HG03457 (cell line): ENCODE measurements around the gene FKBP8.

Experiments
- ATAC-seq: cut with Tn5 transposase; IDR thresholded peaks from one replicate; pipeline ENCODE4 v1.9.1; 2021; ENCODE audit warnings: moderate number of reproducible peaks; ENCODE audit not compliant: unreplicated experiment

The FKBP8 gene

DNA sequence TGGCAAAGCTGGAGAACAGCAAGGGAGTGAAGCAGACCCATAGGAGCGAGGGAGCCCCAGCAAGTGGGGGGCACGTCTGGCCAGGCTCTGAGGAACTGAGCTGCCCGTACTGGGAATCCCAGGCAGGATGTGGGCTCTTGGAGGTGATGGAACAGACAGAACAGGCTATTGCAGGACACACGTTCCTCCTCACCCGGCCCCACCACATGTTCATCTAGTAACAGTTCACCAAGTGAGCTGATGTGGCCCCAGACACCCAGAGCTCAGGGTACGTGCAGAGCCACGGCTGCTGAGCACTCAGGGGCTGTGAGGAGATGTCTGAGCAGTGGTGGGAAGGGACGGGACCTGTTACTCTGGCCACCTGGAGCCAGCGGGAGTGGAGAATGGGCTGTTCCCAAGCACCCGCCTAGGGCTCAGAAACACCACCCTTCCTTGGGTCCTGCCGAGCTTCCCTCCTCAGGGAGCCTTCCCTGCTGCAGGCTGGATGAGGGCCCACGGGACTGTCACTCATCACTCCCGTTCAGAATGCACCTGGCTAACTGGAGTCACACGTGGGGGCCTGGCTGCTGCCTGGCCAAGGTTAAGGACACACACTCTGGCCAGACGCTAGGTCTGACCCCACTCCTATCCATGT lies 39.9 kb downstream of the FKBP8 start:
- no peak for ATAC-seq

DNA sequence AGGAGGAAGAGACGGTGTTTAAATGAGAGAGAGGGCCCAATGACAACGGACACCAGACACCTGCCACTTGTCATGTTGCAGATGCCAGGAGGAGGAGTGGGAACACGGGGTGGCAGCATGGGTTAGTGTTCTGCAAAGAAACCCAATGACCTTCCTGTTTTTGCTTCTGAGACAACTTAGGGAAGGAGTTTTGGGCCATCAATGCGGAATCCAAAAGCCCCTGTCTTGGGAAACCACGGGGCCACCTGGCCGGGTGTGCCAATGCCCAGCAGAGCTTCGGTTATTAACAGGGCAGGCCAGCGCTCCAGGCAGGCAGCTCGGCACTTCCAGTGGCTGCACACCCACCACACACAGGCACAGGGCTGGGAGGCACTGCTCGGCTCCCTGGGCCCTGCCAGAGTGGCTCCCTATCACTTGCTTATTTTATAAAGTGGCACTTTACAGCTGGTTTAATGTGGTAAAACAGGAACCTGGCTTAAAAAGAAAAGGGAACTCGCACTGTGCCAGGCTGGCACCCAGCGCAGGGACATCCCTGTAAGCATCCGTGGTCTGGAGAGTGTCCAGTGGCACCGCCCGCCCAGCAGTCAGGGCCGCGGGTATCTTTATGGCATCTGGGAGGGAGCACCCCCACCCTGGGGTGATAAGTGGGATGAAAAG lies 40.6 kb downstream of the FKBP8 start:
- ATAC-seq, result no peak

DNA sequence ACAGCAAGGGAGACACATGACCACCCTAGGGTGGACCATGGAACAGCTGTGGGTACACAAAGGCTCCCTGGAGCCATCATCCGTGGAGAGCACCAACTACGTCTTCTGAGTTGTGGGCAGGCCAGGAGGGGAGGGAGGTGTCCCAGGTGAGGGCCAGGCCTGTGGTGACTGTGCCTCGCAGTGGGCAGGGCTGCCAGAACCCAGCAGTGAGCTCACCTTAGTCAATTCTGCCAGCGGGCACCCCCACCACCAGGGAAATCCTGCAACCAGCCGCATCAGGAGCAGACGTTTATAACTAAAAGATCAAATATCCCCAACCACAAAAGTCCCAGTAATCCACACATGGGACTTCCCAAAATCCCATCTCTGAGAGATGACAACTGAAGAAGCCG lies 41.1 kb downstream of the FKBP8 start:
- ATAC-seq, result no peak

DNA sequence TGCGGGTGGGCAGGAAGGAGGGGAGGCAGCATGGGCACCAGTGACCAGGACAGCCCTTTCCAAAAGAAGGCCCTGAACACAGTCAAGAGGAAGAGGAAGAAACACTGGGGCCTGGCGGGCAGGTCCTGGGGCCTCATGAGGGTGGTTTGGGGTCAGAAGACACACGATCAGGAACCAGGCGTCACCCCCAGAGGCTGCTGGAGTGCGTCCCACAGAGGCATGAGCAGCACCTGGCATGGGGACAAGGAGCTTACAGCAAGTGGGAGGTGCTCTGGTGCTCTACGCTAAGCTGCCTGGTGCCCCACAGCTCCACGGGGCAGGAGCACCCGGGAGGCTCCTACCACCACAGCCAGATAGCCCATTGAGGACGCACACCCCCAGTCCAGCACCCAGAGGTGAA lies 41.5 kb downstream of the FKBP8 start:
- no peak for ATAC-seq

- no peak for ATAC-seq
These were observed 42.0 kb downstream of the FKBP8 start for GRCh38 chr19:18501351-18501750.

DNA sequence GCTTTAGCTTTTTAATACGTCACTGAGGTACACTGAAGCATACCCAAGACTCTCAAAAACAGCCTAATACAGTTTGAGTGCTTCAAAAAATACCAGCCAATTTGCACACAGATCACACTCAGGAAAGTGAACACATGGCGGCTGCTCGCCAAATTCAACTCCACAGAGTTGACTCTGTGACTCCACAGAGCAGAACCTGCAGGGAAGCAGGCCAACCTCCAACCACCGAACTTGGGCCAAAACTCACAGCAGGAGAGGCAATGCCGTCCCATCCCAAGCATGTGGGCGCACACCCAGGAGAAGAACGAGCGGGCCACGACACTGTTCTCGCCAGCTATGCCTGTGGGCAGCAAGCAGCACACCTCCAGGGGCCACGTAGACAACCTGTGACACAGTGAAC lies 42.6 kb downstream of the FKBP8 start:
- no peak for ATAC-seq

DNA sequence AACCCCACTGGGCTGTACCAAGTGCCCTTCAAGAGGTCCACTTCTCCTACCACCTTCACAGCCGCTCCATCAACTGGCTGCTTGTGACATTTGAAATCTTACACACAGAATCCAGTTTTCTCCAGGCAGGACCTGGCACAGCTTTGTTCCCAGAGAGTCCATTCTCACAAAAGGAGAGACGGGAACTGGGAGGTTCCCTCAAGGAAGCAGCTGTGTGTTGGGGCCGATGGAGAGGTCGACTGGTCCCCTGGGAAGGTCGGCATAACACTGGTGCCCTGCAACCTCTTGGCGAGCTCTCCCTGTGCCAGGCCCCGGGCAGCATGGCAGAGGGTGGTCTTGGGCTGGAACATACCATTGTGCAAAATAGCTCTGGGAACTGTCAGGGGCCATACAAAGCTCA lies 43.0 kb downstream of the FKBP8 start:
- ATAC-seq, result no peak

GRCh38 chr19:18499055-18499775 lies 44.2 kb downstream of the FKBP8 start:
- ATAC-seq, result no peak

DNA sequence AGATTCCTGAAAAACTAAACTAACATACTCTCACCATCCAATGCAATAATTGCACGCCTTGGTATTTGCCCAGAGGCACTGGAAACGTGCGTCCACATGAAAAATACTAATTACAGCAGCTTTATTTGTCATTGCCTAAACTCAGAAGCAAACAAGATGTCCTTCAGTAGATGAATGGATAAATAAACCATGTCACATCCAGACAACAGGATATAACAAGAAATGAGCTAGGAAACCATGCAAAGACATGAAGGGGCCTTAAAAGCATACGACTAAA lies 46.5 kb downstream of the FKBP8 start:
- no peak for ATAC-seq

DNA sequence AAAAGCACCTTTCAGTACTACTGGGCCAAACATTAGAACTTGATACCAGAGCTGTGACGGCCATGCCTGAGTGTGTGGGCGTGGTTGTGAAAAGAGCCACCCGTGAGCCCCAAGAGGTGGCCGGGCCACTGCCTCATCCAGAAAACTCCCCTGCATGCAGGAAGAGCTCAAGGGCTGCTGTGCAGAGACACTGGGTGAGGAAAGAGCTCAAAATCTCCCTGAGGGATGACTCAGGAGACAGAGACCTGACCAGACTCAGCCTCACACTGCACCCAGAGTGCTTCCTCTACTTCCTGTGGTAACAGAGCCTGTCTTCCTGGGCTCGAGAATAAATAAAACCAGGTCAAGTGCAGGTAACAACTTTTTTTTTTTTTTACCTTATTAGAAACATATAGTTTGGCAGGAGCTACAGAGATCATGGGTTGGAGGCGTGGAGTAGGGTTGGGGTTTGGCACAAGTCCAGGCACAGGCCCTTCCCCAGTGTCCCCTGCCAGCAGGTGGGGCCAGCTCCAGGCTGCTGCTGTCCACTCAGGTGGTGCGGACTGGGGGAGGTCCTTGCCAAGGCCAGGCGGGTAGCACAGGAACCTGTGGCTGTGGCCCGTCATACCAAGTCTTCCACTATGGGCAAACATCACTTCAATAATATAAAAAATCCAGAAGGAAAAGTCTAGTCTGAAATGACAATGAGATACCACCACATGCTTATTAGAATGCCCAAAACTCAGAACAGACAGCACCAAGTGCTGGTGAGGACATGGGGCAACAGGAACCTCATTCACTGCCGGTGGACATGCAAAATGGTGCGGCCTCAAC lies 47.0 kb downstream of the FKBP8 start:
- no peak for ATAC-seq

- ATAC-seq, result no peak
These were observed 48.0 kb downstream of the FKBP8 start for GRCh38 chr19:18495204-18495911.

- no peak for ATAC-seq
These were observed 49.1 kb downstream of the FKBP8 start for GRCh38 chr19:18494267-18494607.

GRCh38 chr19:18493440-18494266 lies 49.7 kb downstream of the FKBP8 start:
- no peak for ATAC-seq

GRCh38 chr19:18491995-18492953 lies 51.1 kb downstream of the FKBP8 start:
- ATAC-seq, result no peak

GRCh38 chr19:18490728-18491127 lies 52.6 kb downstream of the FKBP8 start:
- no peak for ATAC-seq

DNA sequence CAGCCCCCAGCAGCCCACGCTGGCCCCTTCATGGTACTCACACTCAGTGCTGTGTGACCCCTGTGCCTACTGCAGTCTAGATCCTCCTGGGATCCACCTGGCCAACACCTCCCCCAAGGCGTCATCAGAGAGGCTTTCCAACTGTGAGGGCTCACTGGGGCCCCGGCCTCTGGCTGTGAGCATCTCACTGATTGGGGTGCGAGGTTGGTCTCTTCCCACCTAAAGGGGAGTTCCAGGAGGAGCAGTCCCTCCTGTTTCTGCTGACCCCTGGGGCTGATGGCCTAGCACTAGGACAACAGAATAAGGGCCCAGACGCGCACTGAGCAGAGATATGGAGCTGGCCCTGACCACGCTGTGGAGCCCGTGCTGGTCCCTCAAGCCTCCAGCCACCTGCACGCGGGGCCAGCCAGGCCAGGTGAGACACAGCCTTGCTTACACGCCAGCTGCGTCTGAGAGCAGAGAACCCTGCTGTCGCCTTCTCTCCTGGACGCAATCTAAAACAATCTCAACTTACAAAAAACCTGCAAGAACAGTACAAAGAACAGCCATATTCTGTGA lies 53.7 kb downstream of the FKBP8 start:
- ATAC-seq, result no peak

GRCh38 chr19:18488838-18489626 lies 54.3 kb downstream of the FKBP8 start:
- ATAC-seq, result no peak

DNA sequence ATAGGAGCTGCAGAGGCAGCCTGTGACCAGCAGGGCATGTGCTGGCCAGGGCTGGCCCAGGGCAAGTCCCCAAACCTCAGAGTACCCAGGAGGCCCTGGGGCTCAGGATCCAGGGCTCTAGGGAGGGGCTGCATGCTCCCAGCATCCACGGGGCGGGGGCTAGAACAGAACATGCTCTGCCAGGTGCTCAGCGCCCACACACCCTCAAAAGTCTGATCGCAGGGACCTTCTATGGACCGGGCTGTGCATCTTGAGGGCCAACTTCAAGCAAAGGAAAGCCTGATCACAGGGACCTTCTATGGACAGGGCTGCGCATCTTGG lies 55.0 kb downstream of the FKBP8 start:
- no peak for ATAC-seq
